Measurements from ENCODE around the gene MFNG.

MFNG gene

DNA sequence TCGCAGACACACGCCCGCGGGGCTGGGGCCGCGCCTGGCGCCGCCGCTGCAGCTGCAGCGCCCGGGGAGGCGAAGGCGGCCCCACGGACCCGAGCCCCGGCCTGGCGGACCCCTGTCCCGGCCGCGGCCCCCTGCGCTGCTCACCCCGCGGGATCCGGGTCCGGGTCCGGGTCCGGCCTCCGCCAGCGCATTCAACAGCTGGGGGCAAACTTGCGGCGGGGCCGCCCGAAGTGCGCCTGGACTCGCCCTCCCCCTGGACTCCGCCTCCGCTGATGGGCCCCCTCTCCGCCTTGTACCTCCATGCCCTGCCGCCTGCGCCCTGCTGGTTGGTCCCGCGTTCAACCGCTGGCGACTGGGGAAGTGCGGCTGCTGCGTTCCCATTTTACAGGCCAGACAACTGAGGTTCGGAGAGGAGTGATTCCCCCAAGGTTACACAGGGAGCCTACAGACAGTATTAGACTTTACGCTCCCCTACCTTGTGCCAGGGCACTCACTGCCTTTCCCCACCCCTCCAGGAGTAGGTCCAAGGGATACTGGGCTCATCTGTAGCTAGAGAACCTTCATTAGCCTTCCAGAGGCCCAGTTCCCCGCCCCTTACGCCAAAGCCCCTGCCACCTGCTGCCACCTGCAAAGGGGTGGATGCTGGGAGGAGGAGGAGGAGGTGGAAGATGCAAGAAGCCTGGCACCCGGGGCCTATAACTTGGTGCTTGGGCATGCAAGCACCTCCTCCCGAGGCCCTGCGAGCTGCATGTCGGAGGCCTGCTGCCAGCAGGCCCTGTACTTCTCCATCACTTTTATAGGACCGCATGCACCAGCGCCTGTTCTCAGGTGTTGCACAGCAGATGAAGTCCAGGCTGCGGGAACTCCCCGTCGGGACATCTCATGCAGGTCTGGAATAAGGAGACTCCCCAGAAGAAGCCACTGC is 58.2 kb downstream of the MFNG start:
- no peak overlapping the region for H3K27ac ChIP-seq (replicated peaks)
- TF ChIP-seq, protein P1, sequence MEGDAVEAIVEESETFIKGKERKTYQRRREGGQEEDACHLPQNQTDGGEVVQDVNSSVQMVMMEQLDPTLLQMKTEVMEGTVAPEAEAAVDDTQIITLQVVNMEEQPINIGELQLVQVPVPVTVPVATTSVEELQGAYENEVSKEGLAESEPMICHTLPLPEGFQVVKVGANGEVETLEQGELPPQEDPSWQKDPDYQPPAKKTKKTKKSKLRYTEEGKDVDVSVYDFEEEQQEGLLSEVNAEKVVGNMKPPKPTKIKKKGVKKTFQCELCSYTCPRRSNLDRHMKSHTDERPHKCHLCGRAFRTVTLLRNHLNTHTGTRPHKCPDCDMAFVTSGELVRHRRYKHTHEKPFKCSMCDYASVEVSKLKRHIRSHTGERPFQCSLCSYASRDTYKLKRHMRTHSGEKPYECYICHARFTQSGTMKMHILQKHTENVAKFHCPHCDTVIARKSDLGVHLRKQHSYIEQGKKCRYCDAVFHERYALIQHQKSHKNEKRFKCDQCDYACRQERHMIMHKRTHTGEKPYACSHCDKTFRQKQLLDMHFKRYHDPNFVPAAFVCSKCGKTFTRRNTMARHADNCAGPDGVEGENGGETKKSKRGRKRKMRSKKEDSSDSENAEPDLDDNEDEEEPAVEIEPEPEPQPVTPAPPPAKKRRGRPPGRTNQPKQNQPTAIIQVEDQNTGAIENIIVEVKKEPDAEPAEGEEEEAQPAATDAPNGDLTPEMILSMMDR (IDR thresholded peaks at IDR 0.05; ENCODE audit: insufficient read depth, low read length): no peak
- TF ChIP-seq POLR2AphosphoS5 (IDR thresholded peaks at IDR 0.05; ENCODE audit: low read depth): no peak
- no peak for TF ChIP-seq GABPA (IDR thresholded peaks at IDR 0.05; ENCODE audit: low read depth)
- TF ChIP-seq, protein P2, sequence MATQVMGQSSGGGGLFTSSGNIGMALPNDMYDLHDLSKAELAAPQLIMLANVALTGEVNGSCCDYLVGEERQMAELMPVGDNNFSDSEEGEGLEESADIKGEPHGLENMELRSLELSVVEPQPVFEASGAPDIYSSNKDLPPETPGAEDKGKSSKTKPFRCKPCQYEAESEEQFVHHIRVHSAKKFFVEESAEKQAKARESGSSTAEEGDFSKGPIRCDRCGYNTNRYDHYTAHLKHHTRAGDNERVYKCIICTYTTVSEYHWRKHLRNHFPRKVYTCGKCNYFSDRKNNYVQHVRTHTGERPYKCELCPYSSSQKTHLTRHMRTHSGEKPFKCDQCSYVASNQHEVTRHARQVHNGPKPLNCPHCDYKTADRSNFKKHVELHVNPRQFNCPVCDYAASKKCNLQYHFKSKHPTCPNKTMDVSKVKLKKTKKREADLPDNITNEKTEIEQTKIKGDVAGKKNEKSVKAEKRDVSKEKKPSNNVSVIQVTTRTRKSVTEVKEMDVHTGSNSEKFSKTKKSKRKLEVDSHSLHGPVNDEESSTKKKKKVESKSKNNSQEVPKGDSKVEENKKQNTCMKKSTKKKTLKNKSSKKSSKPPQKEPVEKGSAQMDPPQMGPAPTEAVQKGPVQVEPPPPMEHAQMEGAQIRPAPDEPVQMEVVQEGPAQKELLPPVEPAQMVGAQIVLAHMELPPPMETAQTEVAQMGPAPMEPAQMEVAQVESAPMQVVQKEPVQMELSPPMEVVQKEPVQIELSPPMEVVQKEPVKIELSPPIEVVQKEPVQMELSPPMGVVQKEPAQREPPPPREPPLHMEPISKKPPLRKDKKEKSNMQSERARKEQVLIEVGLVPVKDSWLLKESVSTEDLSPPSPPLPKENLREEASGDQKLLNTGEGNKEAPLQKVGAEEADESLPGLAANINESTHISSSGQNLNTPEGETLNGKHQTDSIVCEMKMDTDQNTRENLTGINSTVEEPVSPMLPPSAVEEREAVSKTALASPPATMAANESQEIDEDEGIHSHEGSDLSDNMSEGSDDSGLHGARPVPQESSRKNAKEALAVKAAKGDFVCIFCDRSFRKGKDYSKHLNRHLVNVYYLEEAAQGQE (IDR thresholded peaks at IDR 0.05; ENCODE audit: insufficient replicate concordance, low read depth): no peak
- no peak for TF ChIP-seq SPI1 (IDR thresholded peaks at IDR 0.05; ENCODE audit: borderline replicate concordance, low read depth)
- no peak overlapping the region for H3K4me3 ChIP-seq (replicated peaks; ENCODE audit: insufficient read depth, low read length)
- H3K27me3 ChIP-seq (ENCODE audit: insufficient read depth, poor library complexity, severe bottlenecking): peaks cover 75% of the 10 kb centered on the region
- DNase-seq (ENCODE audit: low read depth in 1 of 2, low spot score in 1 of 2): no peak

DNA sequence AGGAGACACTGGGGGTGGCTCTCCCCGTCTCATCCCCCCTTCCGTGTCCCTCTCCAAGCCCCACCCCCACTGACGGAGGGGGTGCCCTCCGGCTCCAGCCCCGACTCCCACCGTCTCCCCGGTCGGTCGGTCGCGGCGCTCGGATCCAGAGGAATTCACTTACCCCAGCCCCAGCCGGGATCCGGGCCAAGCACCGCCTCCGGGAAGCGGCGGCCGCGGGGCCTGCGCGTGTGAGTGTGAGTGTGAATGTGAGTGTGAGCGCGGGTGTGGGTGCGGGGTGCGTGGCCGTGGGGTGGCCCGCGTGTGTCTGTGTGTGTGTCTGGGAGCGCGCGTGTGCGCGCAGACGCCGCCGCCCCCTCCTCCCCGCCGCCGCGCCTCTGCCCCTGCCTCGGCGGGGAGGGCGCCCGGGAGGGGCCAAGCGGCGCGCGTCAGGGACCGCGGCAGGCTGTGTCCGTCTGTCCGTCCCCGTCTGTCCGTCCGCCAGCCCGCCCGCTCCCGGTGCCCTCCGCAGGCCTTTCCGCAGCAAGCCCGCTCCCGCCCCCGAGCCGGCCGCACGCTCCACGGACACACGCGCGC is 59.0 kb downstream of the MFNG start, which contains the start of gene ELFN2:
Gene ELFN2 (minus strand): TSS at position 345 of the 576 bp plus-strand sequence. CDS start 51,945 bp downstream, outside the sequence.
- DNase-seq (ENCODE audit: low read depth in 1 of 2, low spot score in 1 of 2): no peak
- H3K4me3 ChIP-seq (replicated peaks; ENCODE audit: insufficient read depth, low read length): no peak within 1 kb of the TSS; the same call in 1 of the 2 replicates
- no peak within 1 kb of the TSS for H3K27ac ChIP-seq (replicated peaks)

DNA sequence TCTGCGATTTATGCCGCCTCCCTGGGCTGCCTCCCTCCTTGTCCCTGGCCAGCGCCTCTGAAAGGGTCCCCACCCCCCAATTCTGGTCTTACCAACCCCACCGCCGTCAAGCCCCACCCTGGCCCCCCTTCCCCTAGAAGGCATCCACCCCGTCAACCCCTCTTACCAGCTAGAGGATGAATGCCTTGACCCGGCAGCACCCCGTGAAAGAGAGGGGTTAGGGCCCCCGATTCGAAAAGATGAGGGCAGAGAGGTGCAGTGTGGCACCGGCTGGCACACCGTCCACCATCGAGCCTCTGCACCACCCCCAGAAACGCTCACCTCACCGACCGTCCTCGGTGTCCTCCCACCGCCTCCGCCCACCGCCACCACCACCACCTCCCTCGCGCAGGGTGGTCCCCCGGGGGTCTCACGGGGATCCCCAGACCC is 59.5 kb downstream of the MFNG start:
- Histone ChIP-seq H3K27ac (replicated peaks) (no peak overlapping the region), H3K4me3 (replicated peaks; ENCODE audit: insufficient read depth, low read length) (no peak overlapping the region), H3K27me3 (ENCODE audit: insufficient read depth, poor library complexity, severe bottlenecking) (peaks cover 81% of the 10 kb centered on the region)
- DNase-seq (ENCODE audit: low read depth in 1 of 2, low spot score in 1 of 2): no peak
- TF ChIP-seq SPI1 (IDR thresholded peaks at IDR 0.05; ENCODE audit: borderline replicate concordance, low read depth) (no peak), POLR2AphosphoS5 (IDR thresholded peaks at IDR 0.05; ENCODE audit: low read depth) (no peak), GABPA (IDR thresholded peaks at IDR 0.05; ENCODE audit: low read depth) (no peak)
- TF ChIP-seq, protein P2 (IDR thresholded peaks at IDR 0.05; ENCODE audit: insufficient replicate concordance, low read depth): no peak
- TF ChIP-seq, protein P1 (IDR thresholded peaks at IDR 0.05; ENCODE audit: insufficient read depth, low read length): no peak

More for the DNA sequence above, 59.0 kb downstream of the MFNG start, which contains the start of gene ELFN2:
- peaks cover 80% of the 10 kb centered on the region for H3K27me3 ChIP-seq (ENCODE audit: insufficient read depth, poor library complexity, severe bottlenecking)
- TF ChIP-seq, protein P2 (IDR thresholded peaks at IDR 0.05; ENCODE audit: insufficient replicate concordance, low read depth): no peak
- no peak for TF ChIP-seq SPI1 (IDR thresholded peaks at IDR 0.05; ENCODE audit: borderline replicate concordance, low read depth)
- no peak for TF ChIP-seq POLR2AphosphoS5 (IDR thresholded peaks at IDR 0.05; ENCODE audit: low read depth)
- TF ChIP-seq, protein P1 (IDR thresholded peaks at IDR 0.05; ENCODE audit: insufficient read depth, low read length): no peak
- TF ChIP-seq GABPA (IDR thresholded peaks at IDR 0.05; ENCODE audit: low read depth): no peak

Data from HL-60 (cell line).